Peyer's patch (tissue), 4 donors: ENCODE results near the gene SRPRA. TPM values are rescaled to one million over a fixed set of nuclear protein-coding genes. Genes with fewer than 3 reads are reported as not detected.

Experiments used
- DNase-seq, 3 donors: peaks; one replicate each; pipeline ENCODE4 v3.0.0-alpha.2; 2017 to 2019
- H3K27ac ChIP-seq, 4 donors: fragments of 200-600 bp; sonication (generic); one replicate each; pipeline ENCODE4 v1.5.1; 2016 to 2019
- H3K27me3 ChIP-seq, 2 donors: fragments of 200-600 bp; sonication (generic); one replicate each; pipeline ENCODE4 v1.5.1; 2019
- H3K36me3 ChIP-seq, 3 donors: fragments of 200-600 bp; sonication (generic); one replicate each; pipeline ENCODE4 v1.5.1; 2016 to 2019
- H3K4me1 ChIP-seq, 4 donors: fragments of 200-600 bp; sonication (generic); one replicate each; pipeline ENCODE4 v1.5.1; 2016 to 2019
- H3K4me3 ChIP-seq, 4 donors: fragments of 200-600 bp; sonication (generic); 1 replicate in 3 of 4; 2 replicates in 1 of 4; pipeline ENCODE4 v1.5.1; 2016 to 2019; ENCODE audit warnings: mild to moderate bottlenecking in 1 of 4
- H3K9me3 ChIP-seq, 4 donors: fragments of 200-600 bp; sonication (generic); one replicate each; pipeline ENCODE4 v1.5.1; 2016 to 2019; ENCODE audit warnings: mild to moderate bottlenecking in 1 of 4
- CTCF ChIP-seq, 6 experiments: fragments of 450-650 bp in 4 of 6; fragments of 200-600 bp in 2 of 6; sonication (generic) in 1 of 6; IDR thresholded peaks; one replicate each; pipeline ENCODE4 v1.5.1; 2017 to 2019; ENCODE audit warnings: antibody characterized with exemption in 6 of 6, mild to moderate bottlenecking in 3 of 6, moderate library complexity in 1 of 6
- POLR2A ChIP-seq, 2 donors: fragments of 450-650 bp; IDR thresholded peaks; one replicate each; pipeline ENCODE4 v1.5.1; 2017; ENCODE audit warnings: antibody characterized with exemption in 2 of 2, mild to moderate bottlenecking in 2 of 2, moderate library complexity in 2 of 2
- total RNA-seq, 4 donors: library from RNA; depleted of rRNA; stranded (reverse); fragments of >200 nt; gene quantifications; one replicate each; pipeline ENCODE4 v1.1.0, GENCODE V29; 2016

SRPRA gene
- total RNA-seq, 4 donors from 2014 or later: 82.9 to 109 (median 97.9) TPM

GRCh38 chr11:126253265-126253664 is 15.4 kb downstream of the SRPRA start:
- no peak for DNase-seq
- Histone ChIP-seq H3K27me3 (no peaks in the 10 kb centered on the region), H3K4me1 (no peaks in the 10 kb centered on the region), H3K36me3 (peaks cover 0 to 56% (median 0%) of the 10 kb centered on the region in 3 donors), H3K27ac (no peak overlapping the region), H3K9me3 (no peaks in the 10 kb centered on the region), H3K4me3 (no peak overlapping the region)
- TF ChIP-seq CTCF (IDR thresholded peaks at IDR 0.05) (no peak), POLR2A (IDR thresholded peaks at IDR 0.05) (no peak)

GRCh38 chr11:126246636-126247035 is 22.1 kb downstream of the SRPRA start:
- no peak for DNase-seq
- no peaks in the 10 kb centered on the region for H3K4me1 ChIP-seq
- no peaks in the 10 kb centered on the region for H3K27me3 ChIP-seq
- peaks cover 0 to 33% (median 0%) of the 10 kb centered on the region in 3 donors for H3K36me3 ChIP-seq
- no peak for TF ChIP-seq POLR2A (IDR thresholded peaks at IDR 0.05)
- no peak for TF ChIP-seq CTCF (IDR thresholded peaks at IDR 0.05)
- no peaks in the 10 kb centered on the region for H3K9me3 ChIP-seq
- H3K4me3 ChIP-seq: no peak overlapping the region
- H3K27ac ChIP-seq: no peak overlapping the region

- DNase-seq: no peak
- Histone ChIP-seq H3K27ac (no peak overlapping the region), H3K27me3 (no peaks in the 10 kb centered on the region), H3K4me1 (peaks cover 0 to 13% (median 0%) of the 10 kb centered on the region in 4 donors), H3K9me3 (no peaks in the 10 kb centered on the region), H3K4me3 (no peak overlapping the region), H3K36me3 (peaks cover 0 to 30% (median 0%) of the 10 kb centered on the region in 3 donors)
- TF ChIP-seq POLR2A (IDR thresholded peaks at IDR 0.05) (no peak), CTCF (IDR thresholded peaks at IDR 0.05) (no peak)
Measured at GRCh38 chr11:126233391-126233790, 35.3 kb downstream of the SRPRA start.

GRCh38 chr11:126232683-126233082 is 36.0 kb downstream of the SRPRA start:
- Histone ChIP-seq H3K4me3 (no peak overlapping the region), H3K27ac (no peak overlapping the region), H3K27me3 (no peaks in the 10 kb centered on the region), H3K36me3 (peaks cover 0 to 23% (median 0%) of the 10 kb centered on the region in 3 donors), H3K4me1 (peaks cover 0 to 13% (median 0%) of the 10 kb centered on the region in 4 donors), H3K9me3 (no peaks in the 10 kb centered on the region)
- DNase-seq: no peak
- TF ChIP-seq POLR2A (IDR thresholded peaks at IDR 0.05) (no peak), CTCF (IDR thresholded peaks at IDR 0.05) (no peak)

GRCh38 chr11:126231725-126232459 is 36.8 kb downstream of the SRPRA start:
- TF ChIP-seq POLR2A (IDR thresholded peaks at IDR 0.05) (no peak), CTCF (IDR thresholded peaks at IDR 0.05) (no peak)
- no peak overlapping the region for H3K27ac ChIP-seq
- H3K9me3 ChIP-seq: no peaks in the 10 kb centered on the region
- peaks cover 0 to 13% (median 0%) of the 10 kb centered on the region in 4 donors for H3K4me1 ChIP-seq
- H3K4me3 ChIP-seq: no peak overlapping the region
- H3K36me3 ChIP-seq: peaks cover 0 to 23% (median 0%) of the 10 kb centered on the region in 3 donors
- no peak for DNase-seq
- no peaks in the 10 kb centered on the region for H3K27me3 ChIP-seq
